MV-4-11 (cell line): ENCODE data around the gene CLEC11A.
"Not testable (repeated sequence)": the region's sequence is repeated elsewhere in the genome, so short reads cannot be mapped to it uniquely, and the experiment has no call there.

Experiments
- DNase-seq: peaks from one replicate; lab custom pipeline; 2025; lab: John Stamatoyannopoulos, UW

Gene CLEC11A

DNA sequence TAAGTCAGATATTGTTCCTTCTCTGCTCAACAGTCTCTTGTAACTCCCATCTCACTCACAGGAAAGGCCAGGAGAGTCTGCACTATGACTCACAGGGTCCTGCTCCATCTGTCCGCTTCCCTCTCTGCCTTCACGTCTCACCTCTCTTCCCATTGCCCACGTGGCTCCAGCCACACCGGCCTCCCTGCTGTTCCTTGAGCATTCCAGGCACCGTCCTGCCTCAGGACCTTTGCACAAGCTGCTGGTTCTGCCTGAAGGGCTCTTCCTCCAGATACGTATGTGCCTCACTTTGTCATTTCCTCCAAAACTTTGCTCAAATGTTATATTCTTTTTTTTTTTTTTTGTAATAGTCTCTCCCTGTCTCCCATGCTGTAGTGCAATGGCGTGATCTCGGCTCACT is 33.1 kb downstream of the CLEC11A start:
- not testable (repeated sequence) for DNase-seq

DNA sequence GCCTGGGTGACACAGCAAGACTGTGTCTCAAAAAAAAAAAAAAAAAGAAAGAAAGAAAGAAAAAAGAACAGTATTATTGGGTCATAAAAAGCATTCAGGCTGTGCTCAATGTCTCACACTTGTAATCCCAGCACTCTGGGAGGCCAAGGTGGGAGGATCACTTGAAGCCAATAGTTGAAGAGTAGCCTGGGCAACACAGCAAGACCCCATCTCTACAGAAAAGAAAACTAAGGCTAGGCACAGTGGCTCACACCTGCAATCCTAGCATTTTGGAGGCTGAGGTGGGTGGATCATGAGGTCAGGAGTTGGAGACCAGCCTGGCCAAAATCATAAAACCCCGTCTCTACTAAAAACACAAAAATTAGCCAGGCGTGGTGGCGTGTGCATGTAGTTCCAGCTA is 34.5 kb downstream of the CLEC11A start:
- not testable (repeated sequence) for DNase-seq

DNA sequence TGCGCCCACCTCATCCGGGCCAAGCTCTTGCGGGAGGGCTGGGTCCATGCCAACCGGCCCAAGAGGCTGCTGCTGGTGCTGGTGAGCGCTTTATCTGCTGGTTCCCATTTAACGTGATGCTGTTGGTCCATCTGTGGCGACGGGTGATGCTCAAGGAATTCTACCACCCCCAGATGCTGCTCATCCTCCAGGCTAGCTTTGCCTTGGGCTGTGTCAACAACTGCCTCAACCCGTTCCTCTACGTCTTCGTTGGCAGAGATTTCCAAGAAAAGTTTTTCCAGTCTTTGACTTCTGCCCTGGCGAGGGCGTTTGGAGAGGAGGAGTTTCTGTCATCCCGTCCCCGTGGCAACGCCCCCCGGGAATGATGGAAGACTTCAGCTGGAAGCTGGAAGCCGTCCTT is 35.9 kb downstream of the CLEC11A start:
- not testable (repeated sequence) for DNase-seq

DNA sequence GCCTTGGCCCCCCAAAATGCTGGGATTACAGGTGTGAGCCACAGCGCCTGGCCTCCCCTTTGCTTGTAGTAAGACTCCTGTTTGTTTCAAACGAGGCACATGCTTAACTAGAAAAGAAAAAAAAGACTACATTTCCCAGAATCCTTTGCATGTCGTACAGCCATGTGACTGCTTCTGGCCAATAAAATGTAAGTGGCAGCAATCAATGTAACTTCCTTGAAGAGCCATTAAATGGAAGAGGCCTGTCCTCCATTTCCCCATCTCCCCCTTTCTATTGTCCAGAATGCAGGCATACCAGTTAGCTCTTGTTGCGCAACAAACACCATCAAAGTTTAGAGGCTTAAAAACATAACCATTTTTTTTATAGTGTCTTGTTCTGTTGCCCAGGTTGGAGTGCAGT is 36.7 kb downstream of the CLEC11A start:
- peak; percentile 82 for DNase-seq

DNA sequence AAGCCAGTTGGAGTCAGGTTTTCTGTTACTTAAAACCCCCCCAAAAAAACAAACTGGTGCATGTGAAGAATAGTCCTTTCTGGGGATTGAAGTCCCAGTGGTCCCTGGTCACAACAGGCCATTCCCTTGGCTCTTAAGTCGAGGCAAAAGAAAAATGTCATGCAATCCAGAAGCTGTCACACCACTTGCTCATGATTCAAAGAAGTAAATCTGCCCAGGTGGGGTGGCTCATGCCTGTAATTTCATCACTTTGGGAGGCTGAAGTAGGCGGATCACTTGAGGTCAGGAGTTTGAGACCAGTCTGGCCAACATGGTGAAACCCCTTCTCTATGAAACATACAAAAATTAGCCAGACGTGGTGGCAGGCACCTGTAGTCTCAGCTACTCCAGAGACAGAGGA is 38.3 kb downstream of the CLEC11A start:
- DNase-seq: not testable (repeated sequence)

DNA sequence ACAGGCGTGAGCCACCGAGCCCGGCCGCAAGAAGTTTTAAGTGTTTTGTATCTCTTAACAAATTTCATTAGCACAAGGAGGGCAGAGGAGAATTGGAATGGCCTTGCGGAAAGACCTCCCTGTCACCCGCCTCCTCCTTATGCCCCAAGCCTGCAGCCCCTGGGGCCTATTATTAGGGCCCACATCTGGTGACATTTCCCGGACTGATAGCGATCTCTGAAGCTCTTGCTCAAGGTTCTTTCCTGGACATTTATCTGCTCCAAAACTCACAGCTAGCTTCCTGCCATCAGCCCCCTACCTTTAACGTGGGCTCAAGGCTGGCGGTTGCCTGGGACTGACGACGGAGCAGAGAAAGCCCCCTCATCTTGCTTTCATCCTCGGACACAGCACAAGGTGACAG is 40.4 kb downstream of the CLEC11A start:
- DNase-seq: not testable (repeated sequence)

DNA sequence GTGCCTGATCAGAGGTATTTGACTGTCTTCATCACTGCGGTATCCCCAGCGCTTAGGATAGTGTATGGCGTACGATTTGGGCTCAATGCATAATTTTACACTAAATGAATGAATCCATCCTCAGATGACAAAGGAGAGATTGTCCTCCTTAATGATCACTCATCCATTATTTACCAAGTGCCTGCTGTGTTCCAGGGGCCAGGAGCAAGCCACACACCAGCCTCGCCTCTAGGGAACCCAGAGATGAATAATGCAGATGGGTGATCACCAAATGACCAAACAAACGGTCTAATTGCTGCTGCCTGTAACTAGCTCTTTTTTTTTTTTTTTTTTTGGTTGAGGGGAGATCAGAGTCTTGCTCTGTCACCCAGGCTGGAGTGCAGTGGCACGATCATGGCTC is 41.2 kb downstream of the CLEC11A start:
- DNase-seq: no peak

DNA sequence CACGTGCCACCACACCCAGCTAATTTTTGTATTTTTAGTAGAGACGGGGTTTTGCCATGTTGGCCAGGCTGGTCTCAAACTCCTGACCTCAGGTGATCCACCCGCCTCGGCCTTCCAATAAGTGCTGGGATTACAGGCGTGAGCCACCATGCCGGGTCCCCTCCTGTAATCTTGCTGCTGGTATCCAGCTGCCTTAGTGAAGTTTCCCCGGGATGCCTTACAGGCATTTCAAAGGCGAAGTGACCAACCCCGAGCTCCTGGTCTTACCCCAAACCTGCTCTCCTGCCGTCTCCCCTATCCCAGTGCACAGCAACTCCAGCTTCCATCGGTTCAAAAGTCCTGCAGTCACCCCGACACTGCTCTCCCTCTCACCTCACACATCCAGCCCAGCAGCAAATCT is 43.6 kb downstream of the CLEC11A start:
- not testable (repeated sequence) for DNase-seq

DNA sequence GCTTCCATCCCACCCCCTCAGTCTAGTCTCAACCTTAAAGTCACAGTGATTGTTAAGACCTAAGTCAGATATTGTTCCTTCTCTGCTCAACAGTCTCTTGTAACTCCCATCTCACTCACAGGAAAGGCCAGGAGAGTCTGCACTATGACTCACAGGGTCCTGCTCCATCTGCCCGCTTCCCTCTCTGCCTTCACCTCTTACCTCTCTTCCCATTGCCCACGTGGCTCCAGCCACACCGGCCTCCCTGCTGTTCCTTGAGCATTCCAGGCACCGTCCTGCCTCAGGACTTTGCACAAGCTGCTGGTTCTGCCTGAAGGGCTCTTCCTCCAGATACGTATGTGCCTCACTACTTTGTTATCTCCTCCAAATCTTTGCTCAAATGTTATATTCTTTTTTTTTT is 44.1 kb downstream of the CLEC11A start:
- not testable (repeated sequence) for DNase-seq

DNA sequence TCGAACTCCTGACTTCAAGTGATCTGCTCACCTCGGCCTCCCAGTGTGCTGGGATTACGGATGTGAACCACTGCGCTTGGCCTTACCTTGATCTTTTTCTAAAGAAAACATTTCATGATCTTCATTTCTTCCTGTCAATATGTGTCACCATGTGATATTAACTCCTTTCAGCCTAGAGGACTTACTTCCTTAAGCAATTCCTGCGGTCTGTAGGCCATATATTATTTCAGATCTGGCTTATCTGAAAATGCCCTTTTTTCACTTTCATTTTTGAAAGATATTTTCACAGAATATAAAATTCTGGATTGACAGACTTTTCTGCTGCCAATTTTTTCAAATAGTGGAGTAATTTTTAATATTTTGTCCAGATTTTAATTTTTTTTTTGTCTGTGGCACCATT is 45.1 kb downstream of the CLEC11A start:
- peak; percentile 91 for DNase-seq

DNA sequence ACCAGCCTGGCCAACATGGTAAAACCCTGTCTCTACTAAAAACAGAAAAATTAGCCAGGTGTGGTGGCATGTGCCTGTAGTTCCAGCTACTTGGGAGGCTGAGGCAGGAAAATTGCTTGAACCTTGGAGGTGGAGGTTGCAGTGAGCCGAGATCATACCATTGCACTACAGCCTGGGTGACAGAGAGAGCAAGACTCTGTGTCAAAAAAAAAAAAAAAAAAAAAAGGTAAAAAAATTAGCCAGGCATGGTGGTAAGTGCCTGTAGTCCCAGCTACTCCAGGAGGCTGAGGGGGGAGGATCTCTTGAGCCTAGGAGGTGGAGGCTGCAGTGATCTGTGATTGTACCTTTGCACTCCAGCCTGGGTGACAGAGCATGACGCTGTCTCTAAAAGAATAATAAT is 47.0 kb downstream of the CLEC11A start, which contains the start of gene GPR32:
Gene GPR32 (plus strand): TSS at position 301 of the 400 bp plus-strand sequence. CDS start 137 bp downstream, outside the sequence.
- not testable (repeated sequence) for DNase-seq

DNA sequence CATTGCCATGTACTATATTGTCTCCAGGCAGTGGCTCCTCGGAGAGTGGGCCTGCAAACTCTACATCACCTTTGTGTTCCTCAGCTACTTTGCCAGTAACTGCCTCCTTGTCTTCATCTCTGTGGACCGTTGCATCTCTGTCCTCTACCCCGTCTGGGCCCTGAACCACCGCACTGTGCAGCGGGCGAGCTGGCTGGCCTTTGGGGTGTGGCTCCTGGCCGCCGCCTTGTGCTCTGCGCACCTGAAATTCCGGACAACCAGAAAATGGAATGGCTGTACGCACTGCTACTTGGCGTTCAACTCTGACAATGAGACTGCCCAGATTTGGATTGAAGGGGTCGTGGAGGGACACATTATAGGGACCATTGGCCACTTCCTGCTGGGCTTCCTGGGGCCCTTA is 47.7 kb downstream of the CLEC11A start:
- no peak for DNase-seq

DNA sequence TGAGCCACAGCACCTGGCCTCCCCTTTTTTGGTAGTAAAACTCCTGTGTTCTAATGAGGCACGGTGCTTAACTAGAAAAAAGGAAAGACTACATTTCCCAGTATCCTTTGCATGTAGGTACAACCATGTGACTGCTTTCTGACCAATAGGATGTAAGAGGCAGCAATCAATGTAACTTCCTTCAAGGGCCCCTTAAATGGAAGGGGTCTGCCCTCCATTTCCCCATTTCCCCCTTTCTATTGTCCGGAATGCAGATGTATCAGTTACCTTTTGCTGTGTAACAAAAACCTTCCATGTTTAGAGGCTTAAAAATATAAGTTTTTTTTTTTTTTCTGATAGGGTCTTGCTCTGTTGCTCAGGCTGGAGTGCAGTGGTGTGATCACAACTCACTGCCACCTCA is 49.3 kb downstream of the CLEC11A start:
- DNase-seq: peak; percentile 55

DNA sequence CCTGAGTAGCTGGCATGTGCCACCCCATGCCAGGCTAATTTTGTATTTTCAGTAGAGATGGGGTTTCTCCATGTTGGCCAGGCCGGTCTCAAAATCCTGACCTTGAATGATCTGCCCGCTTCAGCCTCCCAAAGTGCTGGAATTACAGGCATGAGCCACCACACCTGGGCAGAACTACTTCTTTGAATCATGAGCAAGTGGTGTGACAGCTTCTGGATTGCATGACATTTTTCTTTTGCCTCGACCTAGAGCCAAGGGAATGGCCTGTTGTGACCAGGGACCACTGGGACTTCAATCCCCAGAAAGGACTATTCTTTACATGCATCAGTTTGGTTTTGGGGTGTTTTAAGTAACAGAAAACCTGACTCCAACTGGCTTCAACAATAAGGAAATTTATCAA is 49.7 kb downstream of the CLEC11A start:
- not testable (repeated sequence) for DNase-seq

DNA sequence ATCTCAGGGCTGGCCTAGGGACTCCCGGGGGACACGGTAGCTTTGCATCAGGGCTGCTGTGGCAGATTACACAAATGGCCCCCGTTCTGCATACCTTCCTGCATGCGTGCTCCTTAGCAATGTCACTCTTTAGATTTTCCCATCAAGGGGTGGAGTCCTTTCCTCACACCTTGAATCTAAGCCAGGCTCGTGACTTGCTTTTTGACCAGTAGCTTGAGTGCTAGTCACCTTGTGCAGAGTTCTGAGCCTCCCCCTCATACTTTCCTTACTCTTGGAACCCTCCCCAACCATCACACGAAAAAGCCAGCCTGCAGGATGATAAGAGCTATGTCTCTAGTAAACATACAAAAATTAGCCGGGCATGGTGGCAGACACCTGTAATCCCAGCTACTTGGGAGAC is 50.3 kb downstream of the CLEC11A start:
- not testable (repeated sequence) for DNase-seq
